SK-N-SH treated with all-trans-retinoic acid at 6 μM for 48 hours (cell line): ENCODE data around the gene AFAP1.

Experiments
- ATAC-seq: fragments of 200-7000 bp; cut with Tn5 transposase; 3 replicates; pipeline ENCODE4 v1.9.1; 2020; ENCODE audit warnings: mild to moderate bottlenecking, moderate library complexity
- ARNTL ChIP-seq: fragments of 450-650 bp; formaldehyde crosslinking; IDR thresholded peaks from 2 replicates; pipeline ENCODE4 v1.5.0; 2020; ENCODE audit warnings: low read depth, mild to moderate bottlenecking, moderate library complexity, borderline replicate concordance
- BACH2 ChIP-seq: fragments of 250-450 bp; sonication (Bioruptor Pico); IDR thresholded peaks from 2 replicates; pipeline ENCODE4 v1.9.0; 2021; ENCODE audit warnings: mild to moderate bottlenecking, borderline replicate concordance
- CSDC2 ChIP-seq: fragments of 250-450 bp; sonication (Bioruptor Pico); IDR thresholded peaks from 2 replicates; pipeline ENCODE4 v1.5.0; 2020; ENCODE audit warnings: mild to moderate bottlenecking, moderate library complexity
- ESRRG ChIP-seq: fragments of 250-450 bp; sonication (Bioruptor Pico); IDR thresholded peaks from 2 replicates; pipeline ENCODE4 v1.6.1; 2021; ENCODE audit warnings: mild to moderate bottlenecking
- GLIS3 ChIP-seq: fragments of 250-450 bp; sonication (Bioruptor Pico); IDR thresholded peaks from 2 replicates; pipeline ENCODE4 v1.5.0; 2020; ENCODE audit warnings: mild to moderate bottlenecking, moderate library complexity
- ISL1 ChIP-seq: fragments of 250-450 bp; sonication (Bioruptor Pico); IDR thresholded peaks from 2 replicates; pipeline ENCODE4 v2.1.2; 2022; ENCODE audit warnings: mild to moderate bottlenecking, moderate library complexity
- OSR1 ChIP-seq: fragments of 250-450 bp; sonication (Bioruptor Pico); IDR thresholded peaks from 2 replicates; pipeline ENCODE4 v1.8.0; 2022; ENCODE audit warnings: moderate library complexity, mild to moderate bottlenecking, inconsistent platforms
- PPARA ChIP-seq: fragments of 250-450 bp; sonication (Bioruptor Pico); IDR thresholded peaks from 2 replicates; pipeline ENCODE4 v1.5.0; 2020; ENCODE audit warnings: mild to moderate bottlenecking, borderline replicate concordance
- RARB ChIP-seq: fragments of 250-450 bp; sonication (Bioruptor Pico); IDR thresholded peaks from 2 replicates; pipeline ENCODE4 v1.8.0; 2021; ENCODE audit warnings: mild to moderate bottlenecking, moderate library complexity
- SNAI2 ChIP-seq: fragments of 250-450 bp; sonication (Bioruptor Pico); IDR thresholded peaks from 2 replicates; pipeline ENCODE4 v1.5.0; 2020; ENCODE audit warnings: mild to moderate bottlenecking, moderate library complexity
- TCF4 ChIP-seq: fragments of 250-450 bp; sonication (Bioruptor Pico); IDR thresholded peaks from 2 replicates; pipeline ENCODE4 v1.8.0; 2021; ENCODE audit warnings: mild to moderate bottlenecking, moderate library complexity, borderline replicate concordance
- TOX ChIP-seq: fragments of 250-450 bp; sonication (Bioruptor Pico); IDR thresholded peaks from 2 replicates; pipeline ENCODE4 v1.8.0; 2021; ENCODE audit warnings: mild to moderate bottlenecking, moderate library complexity, borderline replicate concordance
- ZC3H10 ChIP-seq: fragments of 250-450 bp; sonication (Bioruptor Pico); IDR thresholded peaks from 2 replicates; pipeline ENCODE4 v1.5.1; 2021; ENCODE audit warnings: mild to moderate bottlenecking, moderate library complexity
- ZFP3 ChIP-seq: fragments of 250-450 bp; sonication (Bioruptor Pico); IDR thresholded peaks from 2 replicates; pipeline ENCODE4 v1.5.0; 2020; ENCODE audit warnings: mild to moderate bottlenecking, moderate library complexity
- ZFP30 ChIP-seq: fragments of 450-650 bp; formaldehyde crosslinking; IDR thresholded peaks from 2 replicates; pipeline ENCODE4 v1.5.0; 2022; ENCODE audit warnings: mild to moderate bottlenecking, moderate library complexity
- ZNF565 ChIP-seq: fragments of 450-650 bp; formaldehyde crosslinking; conservative IDR thresholded peaks from 2 replicates; pipeline ENCODE4 v1.5.0; 2020; ENCODE audit warnings: low read depth, mild to moderate bottlenecking, moderate library complexity
- ZNF70 ChIP-seq: fragments of 450-650 bp; formaldehyde crosslinking; IDR thresholded peaks from 2 replicates; pipeline ENCODE4 v1.5.0; 2020; ENCODE audit warnings: mild to moderate bottlenecking, moderate library complexity
- ZNF8 ChIP-seq: fragments of 450-650 bp; formaldehyde crosslinking; IDR thresholded peaks from 2 replicates; pipeline ENCODE4 v1.5.0; 2020; ENCODE audit warnings: mild to moderate bottlenecking, moderate library complexity
- TF ChIP-seq, protein P1 (sequence below): fragments of 250-450 bp; sonication (Bioruptor Pico); IDR thresholded peaks from 2 replicates; pipeline ENCODE4 v1.5.1; 2021; ENCODE audit warnings: mild to moderate bottlenecking, moderate library complexity
- TF ChIP-seq, protein P2 (sequence below): fragments of 250-450 bp; sonication (Bioruptor Pico); IDR thresholded peaks from 2 replicates; pipeline ENCODE4 v1.8.0; 2021; ENCODE audit warnings: low read depth, mild to moderate bottlenecking, moderate library complexity, borderline replicate concordance
- TF ChIP-seq, protein P3 (sequence below): fragments of 250-450 bp; sonication (Bioruptor Pico); IDR thresholded peaks from 2 replicates; pipeline ENCODE4 v1.5.1; 2020; ENCODE audit warnings: low read depth, mild to moderate bottlenecking, moderate library complexity

AFAP1 gene

DNA sequence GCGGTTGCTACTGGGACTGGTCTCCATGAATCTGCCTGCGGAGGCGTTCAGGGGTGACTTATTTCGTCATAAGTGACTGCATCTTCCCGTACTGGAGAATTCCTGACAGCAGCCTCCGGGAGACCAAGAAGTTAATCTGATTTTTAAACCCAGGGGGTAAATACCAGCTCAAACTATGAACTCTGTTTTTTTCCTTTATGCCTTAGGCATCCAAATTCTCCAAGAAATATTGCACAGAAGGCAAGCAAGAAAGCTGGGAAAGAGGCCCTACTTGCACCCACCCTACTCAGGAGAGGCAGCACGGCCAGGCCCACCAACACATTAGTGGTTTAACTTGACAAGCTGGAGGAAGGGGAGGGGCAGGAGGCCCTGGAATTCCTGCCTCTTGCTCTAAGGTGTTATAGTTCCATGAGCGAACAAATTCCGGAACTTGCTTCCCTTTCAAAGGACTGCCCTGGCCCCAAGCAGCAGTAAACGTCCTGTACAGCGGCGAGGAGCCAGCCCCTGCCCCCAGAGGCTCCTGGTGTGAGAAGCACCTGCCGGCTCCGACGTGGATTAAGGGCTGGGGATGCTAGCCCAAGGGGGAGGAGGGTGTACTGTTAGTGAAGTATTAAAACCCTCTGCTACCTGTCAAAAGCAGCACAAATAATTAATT lies 177.2 kb downstream of the AFAP1 start:
- TF ChIP-seq ARNTL (CRISPR knock-in tag) (no peak), ZNF70 (CRISPR knock-in tag) (no peak)
- TF ChIP-seq, all 23 proteins: peak for 0
- ATAC-seq, result no peak

DNA sequence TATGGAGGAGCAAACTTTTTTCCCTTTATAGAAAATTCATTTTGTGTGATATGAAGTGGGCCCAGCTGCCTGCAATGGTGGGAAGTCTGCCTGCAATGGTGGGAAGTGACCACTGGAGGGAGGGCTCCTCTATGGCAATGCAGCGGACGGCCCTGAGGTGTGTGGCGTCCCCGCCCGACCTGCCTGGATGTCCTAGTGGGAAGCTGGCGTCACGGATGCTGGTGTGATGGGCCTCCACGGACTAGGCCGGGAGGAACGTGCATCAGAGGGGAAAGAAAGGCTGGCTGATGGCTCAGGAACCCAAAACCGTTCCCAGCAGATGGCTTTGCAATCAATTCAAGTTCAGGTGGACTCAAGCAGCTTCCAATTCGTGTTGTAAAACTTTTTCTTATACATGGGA lies 177.9 kb downstream of the AFAP1 start:
- TF ChIP-seq ZNF8 (no peak), ARNTL (CRISPR knock-in tag) (no peak), ZNF70 (CRISPR knock-in tag) (no peak), ZNF565 (CRISPR knock-in tag) (no peak), CSDC2 (CRISPR knock-in tag) (no peak), ISL1 (CRISPR knock-in tag) (no peak), RARB (CRISPR knock-in tag) (no peak), GLIS3 (CRISPR knock-in tag) (no peak), ZFP3 (no peak), TOX (no peak), ZC3H10 (CRISPR knock-in tag) (no peak), PPARA (CRISPR knock-in tag) (no peak), OSR1 (CRISPR knock-in tag) (no peak), BACH2 (CRISPR knock-in tag) (no peak), SNAI2 (CRISPR knock-in tag) (no peak), ESRRG (CRISPR knock-in tag) (no peak), ZFP30 (CRISPR knock-in tag) (no peak)
- TF ChIP-seq, protein P1, sequence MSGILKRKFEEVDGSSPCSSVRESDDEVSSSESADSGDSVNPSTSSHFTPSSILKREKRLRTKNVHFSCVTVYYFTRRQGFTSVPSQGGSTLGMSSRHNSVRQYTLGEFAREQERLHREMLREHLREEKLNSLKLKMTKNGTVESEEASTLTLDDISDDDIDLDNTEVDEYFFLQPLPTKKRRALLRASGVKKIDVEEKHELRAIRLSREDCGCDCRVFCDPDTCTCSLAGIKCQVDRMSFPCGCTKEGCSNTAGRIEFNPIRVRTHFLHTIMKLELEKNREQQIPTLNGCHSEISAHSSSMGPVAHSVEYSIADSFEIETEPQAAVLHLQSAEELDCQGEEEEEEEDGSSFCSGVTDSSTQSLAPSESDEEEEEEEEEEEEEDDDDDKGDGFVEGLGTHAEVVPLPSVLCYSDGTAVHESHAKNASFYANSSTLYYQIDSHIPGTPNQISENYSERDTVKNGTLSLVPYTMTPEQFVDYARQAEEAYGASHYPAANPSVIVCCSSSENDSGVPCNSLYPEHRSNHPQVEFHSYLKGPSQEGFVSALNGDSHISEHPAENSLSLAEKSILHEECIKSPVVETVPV (CRISPR knock-in tag), result no peak
- TF ChIP-seq, protein P2, sequence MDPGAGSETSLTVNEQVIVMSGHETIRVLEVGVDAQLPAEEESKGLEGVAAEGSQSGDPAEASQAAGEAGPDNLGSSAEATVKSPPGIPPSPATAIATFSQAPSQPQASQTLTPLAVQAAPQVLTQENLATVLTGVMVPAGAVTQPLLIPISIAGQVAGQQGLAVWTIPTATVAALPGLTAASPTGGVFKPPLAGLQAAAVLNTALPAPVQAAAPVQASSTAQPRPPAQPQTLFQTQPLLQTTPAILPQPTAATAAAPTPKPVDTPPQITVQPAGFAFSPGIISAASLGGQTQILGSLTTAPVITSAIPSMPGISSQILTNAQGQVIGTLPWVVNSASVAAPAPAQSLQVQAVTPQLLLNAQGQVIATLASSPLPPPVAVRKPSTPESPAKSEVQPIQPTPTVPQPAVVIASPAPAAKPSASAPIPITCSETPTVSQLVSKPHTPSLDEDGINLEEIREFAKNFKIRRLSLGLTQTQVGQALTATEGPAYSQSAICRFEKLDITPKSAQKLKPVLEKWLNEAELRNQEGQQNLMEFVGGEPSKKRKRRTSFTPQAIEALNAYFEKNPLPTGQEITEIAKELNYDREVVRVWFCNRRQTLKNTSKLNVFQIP (CRISPR knock-in tag), result no peak
- TF ChIP-seq, protein P3, sequence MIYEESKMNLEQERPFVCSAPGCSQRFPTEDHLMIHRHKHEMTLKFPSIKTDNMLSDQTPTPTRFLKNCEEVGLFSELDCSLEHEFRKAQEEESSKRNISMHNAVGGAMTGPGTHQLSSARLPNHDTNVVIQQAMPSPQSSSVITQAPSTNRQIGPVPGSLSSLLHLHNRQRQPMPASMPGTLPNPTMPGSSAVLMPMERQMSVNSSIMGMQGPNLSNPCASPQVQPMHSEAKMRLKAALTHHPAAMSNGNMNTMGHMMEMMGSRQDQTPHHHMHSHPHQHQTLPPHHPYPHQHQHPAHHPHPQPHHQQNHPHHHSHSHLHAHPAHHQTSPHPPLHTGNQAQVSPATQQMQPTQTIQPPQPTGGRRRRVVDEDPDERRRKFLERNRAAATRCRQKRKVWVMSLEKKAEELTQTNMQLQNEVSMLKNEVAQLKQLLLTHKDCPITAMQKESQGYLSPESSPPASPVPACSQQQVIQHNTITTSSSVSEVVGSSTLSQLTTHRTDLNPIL, result no peak
- peak; percentile 77 for ATAC-seq

DNA sequence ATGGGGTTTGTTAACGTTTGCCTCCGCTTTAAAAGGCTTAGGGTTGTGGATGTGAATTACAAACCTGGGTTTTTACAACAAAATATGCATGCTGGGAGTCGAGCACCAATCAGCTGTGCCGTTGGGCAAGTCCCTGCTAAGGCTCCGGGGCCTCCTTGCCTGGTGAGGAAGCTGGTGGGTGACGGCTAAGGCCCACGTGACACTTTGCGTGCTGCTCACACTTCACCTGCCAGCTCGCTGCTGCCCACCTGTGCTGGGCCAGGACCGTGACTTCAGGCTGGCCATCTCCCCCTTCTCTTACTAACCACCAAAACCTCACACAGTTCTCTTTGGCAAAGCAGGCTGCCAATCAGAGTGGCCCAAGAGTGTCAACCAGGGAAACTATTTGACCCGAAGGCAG lies 178.3 kb downstream of the AFAP1 start:
- no peak for ATAC-seq
- TF ChIP-seq TOX (no peak), ZFP30 (CRISPR knock-in tag) (no peak), ZNF565 (CRISPR knock-in tag) (no peak), BACH2 (CRISPR knock-in tag) (no peak), ARNTL (CRISPR knock-in tag) (no peak), ZNF8 (no peak), TCF4 (CRISPR knock-in tag) (no peak)
- TF ChIP-seq, protein P2 (CRISPR knock-in tag), result no peak

DNA sequence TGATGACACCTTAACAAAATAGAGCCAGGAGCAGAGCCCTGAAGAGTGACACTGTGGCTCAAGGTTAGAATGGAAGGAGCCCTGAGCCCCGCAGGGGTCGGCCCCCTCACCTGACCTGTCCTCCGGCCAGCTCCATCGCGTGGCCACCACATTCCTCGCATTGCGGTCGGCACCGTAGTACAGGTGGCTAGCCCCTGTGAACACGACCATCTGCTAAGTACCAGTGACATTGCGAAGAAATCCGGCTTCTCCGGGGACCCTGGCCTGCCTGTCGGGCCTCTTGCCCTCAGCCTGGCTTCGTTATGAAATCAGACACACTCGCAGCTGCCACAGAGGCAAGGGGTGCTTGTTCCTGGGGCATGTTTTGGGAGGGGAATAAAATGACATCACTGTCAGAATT lies 179.0 kb downstream of the AFAP1 start:
- TF ChIP-seq ZNF70 (CRISPR knock-in tag) (no peak), ESRRG (CRISPR knock-in tag) (no peak), RARB (CRISPR knock-in tag) (no peak), ZNF565 (CRISPR knock-in tag) (no peak), SNAI2 (CRISPR knock-in tag) (no peak), TCF4 (CRISPR knock-in tag) (no peak), ZNF8 (no peak)
- ATAC-seq, result no peak
